ENCODE measurements around the gene GPC6. TPM values are rescaled to one million over a fixed set of nuclear protein-coding genes. Genes with fewer than 3 reads are reported as not detected.
A peak's percentile ranks its signal among the peaks of the same experiment; 100 is the strongest.

GPC6 gene
- total and polyA plus RNA-seq, 9 of the 15 experiments (the other 6 are each of a cell fraction or from before 2014, with no cell fraction given) = under 0.01 to 0.20 (median 0.01) TPM; not detected in 4

GRCh38 chr13:93345770-93346169, 119.2 kb downstream of the GPC6 start (continued):
- TF ChIP-seq ZNF277 (CRISPR knock-in tag; IDR thresholded peaks at IDR 0.05; ENCODE audit: borderline replicate concordance) = no peak

- Histone ChIP-seq H3K27me3 (ENCODE audit: control insufficient read depth in 2 of 2, insufficient read depth in 2 of 2, low read length in 2 of 2) (peaks cover 0 to 8% of the 10 kb centered on the region in 2 experiments; a peak in 1 of 5 replicates), H3K9me1 (ENCODE audit: control insufficient read depth, insufficient read depth, low read length) (no peaks in the 10 kb centered on the region), H2AFZ (ENCODE audit: low read depth, low read length) (no peak overlapping the region), H3K79me2 (ENCODE audit: control insufficient read depth, insufficient read depth, low read length) (no peaks in the 10 kb centered on the region), H3K4me3 (no peak overlapping the region), H3K4me1 (replicated peaks in 1 of 2; ENCODE audit: control insufficient read depth in 2 of 2, insufficient read depth in 2 of 2, low read length in 2 of 2) (no peaks in the 10 kb centered on the region), H4K20me1 (replicated peaks; ENCODE audit: control insufficient read depth, insufficient read depth, low read length) (no peaks in the 10 kb centered on the region), H3K9me3 (replicated peaks; ENCODE audit: control insufficient read depth, insufficient read depth, low read depth, low read length) (no peaks in the 10 kb centered on the region), H3K36me3 (ENCODE audit: control insufficient read depth, insufficient read depth, low read length) (no peaks in the 10 kb centered on the region), H3K9ac (ENCODE audit: insufficient read depth in 1 of 2, low read depth in 2 of 2, low read length in 2 of 2) (no peak overlapping the region), H3K4me2 (ENCODE audit: insufficient read depth, low read length) (no peak overlapping the region), H3K27ac (ENCODE audit: extremely low read depth, low read depth, low read length) (no peak overlapping the region)
- 5% methylated on average over 4 of the region's 4 CpGs for WGBS (ENCODE audit: insufficient coverage, low coverage, missing lambda C conversion rate)
- no TSS peak for BruUV-seq (replicated peaks)
- POLR2A ChIA-PET = interaction anchor here (1.7 to 2.0 kb wide), 2 partner anchors 13 to 14 kb away, joined by 4 to 6 read pairs; no protein-coding TSS in a partner anchor
- intact Hi-C loops (cut with micrococcal nuclease) = no loop called here
- CTCF ChIA-PET (ENCODE audit: low intra/inter-chr PET ratio) = no interaction called here
- FAIRE-seq = no peak
- DNase-seq (ENCODE audit: extremely low read depth in 1 of 4, low spot score in 3 of 4) = peak in 3 of 4 experiments; percentile 36 to 39 (median 37)
- TF ChIP-seq ZNF780A (CRISPR knock-in tag; IDR thresholded peaks at IDR 0.05) = no peak
- TF ChIP-seq POLR2B (IDR thresholded peaks at IDR 0.05; ENCODE audit: low read depth, partially characterized antibody) = no peak
- TF ChIP-seq C11orf30 (IDR thresholded peaks at IDR 0.05; ENCODE audit: low read depth) = no peak
- TF ChIP-seq NR2F6 (CRISPR knock-in tag; IDR thresholded peaks at IDR 0.05) = no peak
- no peak for TF ChIP-seq CREM (IDR thresholded peaks at IDR 0.05; ENCODE audit: low read depth)
- TF ChIP-seq TAF9B (IDR thresholded peaks at IDR 0.05; ENCODE audit: partially characterized antibody) = no peak
- no peak for TF ChIP-seq MAZ (CRISPR knock-in tag; conservative IDR thresholded peaks at IDR 0.05 in 1 of 2, IDR thresholded peaks at IDR 0.05 in 1 of 2)
- TF ChIP-seq ZNF165 (CRISPR knock-in tag; IDR thresholded peaks at IDR 0.05; ENCODE audit: borderline replicate concordance) = no peak
- no peak for TF ChIP-seq NCOA1 (IDR thresholded peaks at IDR 0.05; ENCODE audit: low read depth)
- no peak for TF ChIP-seq ELF2 (CRISPR knock-in tag; IDR thresholded peaks at IDR 0.05)
- TF ChIP-seq EP400 (IDR thresholded peaks at IDR 0.05) = no peak
- TF ChIP-seq ZBTB34 (CRISPR knock-in tag; IDR thresholded peaks at IDR 0.05) = no peak
- no peak for TF ChIP-seq HNRNPK (IDR thresholded peaks at IDR 0.05; ENCODE audit: low read depth, low read length, poor library complexity, severe bottlenecking)
- TF ChIP-seq RAD51 (IDR thresholded peaks at IDR 0.05; ENCODE audit: borderline replicate concordance, low read depth) = no peak
- in situ Hi-C loops (cut with MboI) = no loop called here
- no peak; the same call in 2 of the 3 replicates for ATAC-seq
Measured at GRCh38 chr13:93352616-93353015, 126.0 kb downstream of the GPC6 start.
